Measurements from ENCODE around the gene IGFBP6.
A peak's percentile ranks its signal among the peaks of the same experiment; 100 is the strongest.

The IGFBP6 gene

DNA sequence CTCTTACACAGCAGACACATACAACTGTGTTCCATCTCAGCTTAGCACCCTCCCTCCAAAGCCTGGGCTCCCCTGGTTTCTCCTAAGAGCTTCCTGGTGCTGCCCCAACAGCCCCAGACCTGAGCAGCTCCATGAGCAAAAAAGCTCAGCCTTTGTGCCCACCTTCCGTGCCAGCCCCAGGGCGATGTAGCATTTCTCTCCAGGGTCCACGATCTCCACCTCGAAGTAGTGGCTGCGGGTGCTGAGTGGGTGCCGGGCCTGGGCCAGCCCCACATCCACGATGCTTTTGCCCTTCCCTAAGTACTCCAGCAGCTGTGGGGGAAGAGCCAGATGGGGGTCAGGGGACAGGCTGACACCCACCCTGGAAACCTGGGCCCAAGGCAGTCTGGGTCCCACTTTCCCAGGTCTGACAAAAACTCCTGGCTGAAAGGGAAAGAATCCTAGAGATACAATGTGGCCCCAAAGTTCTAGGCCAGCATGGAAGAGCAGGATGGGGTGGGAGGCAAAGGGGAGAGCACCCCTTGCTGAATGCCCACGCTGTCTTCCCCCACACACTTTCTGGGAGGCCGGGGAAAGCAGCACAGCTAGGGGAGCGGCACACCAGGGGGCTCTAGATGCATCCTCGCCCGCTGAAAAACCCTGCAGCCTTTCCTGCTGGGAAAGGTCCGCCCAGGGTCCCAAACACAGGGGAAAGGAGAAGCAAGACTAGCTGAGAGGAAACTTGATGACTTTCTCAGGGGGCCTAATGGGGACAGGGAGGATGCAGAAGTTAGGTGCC, 29.3 kb upstream of the IGFBP6 start:
- DNase-seq (ENCODE audit: low read depth): no peak
- H3K4me3 ChIP-seq (replicated peaks; ENCODE audit: low read depth, low read length): no peak overlapping the region
- no peak for TF ChIP-seq CTCF (IDR thresholded peaks at IDR 0.05; ENCODE audit: low read length, missing control alignments)

GRCh38 chr12:53068811-53069585, 28.5 kb upstream of the IGFBP6 start:
- DNase-seq (ENCODE audit: low read depth): no peak
- TF ChIP-seq CTCF (IDR thresholded peaks at IDR 0.05; ENCODE audit: low read length, missing control alignments): no peak
- no peak overlapping the region for H3K4me3 ChIP-seq (replicated peaks; ENCODE audit: low read depth, low read length)

- no peak for TF ChIP-seq CTCF (IDR thresholded peaks at IDR 0.05; ENCODE audit: low read length, missing control alignments)
- DNase-seq (ENCODE audit: low read depth): no peak
- no peak overlapping the region for H3K4me3 ChIP-seq (replicated peaks; ENCODE audit: low read depth, low read length)
Measured at GRCh38 chr12:53069621-53070410, 27.7 kb upstream of the IGFBP6 start.

- H3K4me3 ChIP-seq (replicated peaks; ENCODE audit: low read depth, low read length): no peak overlapping the region
- TF ChIP-seq CTCF (IDR thresholded peaks at IDR 0.05; ENCODE audit: low read length, missing control alignments): no peak
- DNase-seq (ENCODE audit: low read depth): no peak
Measured at GRCh38 chr12:53070877-53071492, 26.5 kb upstream of the IGFBP6 start.

DNA sequence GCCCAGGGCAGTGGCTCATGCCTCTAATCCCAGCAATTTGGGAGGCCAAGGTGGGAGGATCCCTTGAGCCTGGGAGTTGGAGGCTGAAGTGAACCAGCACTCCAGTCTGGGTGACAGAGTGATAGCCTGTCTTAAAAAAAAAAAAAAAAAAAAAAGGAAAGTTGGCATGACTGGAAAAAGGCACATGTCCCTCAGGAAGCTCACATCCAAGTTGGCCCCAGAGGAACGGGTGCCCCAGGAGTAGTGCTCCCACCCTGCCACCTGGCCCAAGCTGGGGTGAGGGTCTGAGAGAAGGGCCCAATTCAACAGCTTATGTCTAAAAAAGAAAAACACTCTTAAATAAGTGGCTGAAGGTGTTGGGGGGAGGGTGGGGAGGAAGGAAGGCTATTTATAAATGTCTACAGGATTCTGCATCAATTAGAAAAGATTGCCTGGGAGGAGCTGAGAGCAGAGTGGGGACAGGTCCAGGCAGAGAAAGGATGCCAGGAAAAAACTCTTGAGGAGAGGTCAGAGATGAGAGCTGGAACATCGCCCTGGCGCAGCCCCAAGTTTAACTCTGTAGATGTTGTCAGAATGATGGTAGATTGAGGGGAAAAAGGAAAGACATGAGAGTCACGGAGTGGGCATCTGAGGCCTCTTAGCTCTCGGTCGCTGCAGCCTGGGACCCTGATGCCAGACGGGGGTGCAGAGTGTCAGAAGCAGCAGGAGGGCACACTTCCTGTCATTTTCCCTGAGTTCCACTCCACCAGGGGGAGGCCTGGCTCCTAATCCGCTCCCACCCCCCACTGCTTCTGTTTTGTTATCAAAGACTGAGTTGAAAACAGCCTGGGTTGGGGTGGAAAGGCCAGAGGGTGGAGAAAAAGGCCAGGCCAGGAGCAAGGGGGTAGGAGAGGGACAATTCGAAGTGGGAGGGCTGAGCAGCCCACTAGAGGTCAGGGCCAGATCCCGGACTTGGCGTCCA, 25.6 kb upstream of the IGFBP6 start:
- peak; percentile 31 for TF ChIP-seq CTCF (IDR thresholded peaks at IDR 0.05; ENCODE audit: low read length, missing control alignments)
- peak; percentile 62 for DNase-seq (ENCODE audit: low read depth)
- H3K4me3 ChIP-seq (replicated peaks; ENCODE audit: low read depth, low read length): no peak overlapping the region
